GM21515 (cell line): ENCODE data around the gene RNF207.
A peak's percentile ranks its signal among the peaks of the same experiment; 100 is the strongest.

Experiments used
- ATAC-seq: cut with Tn5 transposase; IDR thresholded peaks from one replicate; pipeline ENCODE4 v1.9.1; 2021; ENCODE audit not compliant: unreplicated experiment

Gene RNF207

DNA sequence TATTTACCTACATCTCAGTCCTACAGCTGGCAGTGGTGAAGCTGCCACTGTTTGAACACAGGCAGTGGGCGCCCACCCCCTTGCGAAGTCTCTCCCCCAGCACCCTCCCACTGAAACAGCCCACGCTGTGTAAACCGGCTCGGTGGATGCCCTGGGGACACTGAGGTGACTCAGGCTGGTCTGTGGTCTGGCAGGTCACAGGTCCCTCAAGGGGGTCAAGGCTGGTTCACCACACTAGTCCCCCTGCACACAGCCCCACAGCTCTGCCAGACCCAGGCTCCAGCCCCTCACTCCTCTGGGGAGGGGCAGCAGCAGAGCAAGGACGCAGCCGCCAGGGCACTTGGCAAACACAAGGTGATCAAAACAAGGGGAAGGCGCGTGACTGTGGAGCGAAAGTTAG lies 33.4 kb upstream of the RNF207 start:
- ATAC-seq: no peak

DNA sequence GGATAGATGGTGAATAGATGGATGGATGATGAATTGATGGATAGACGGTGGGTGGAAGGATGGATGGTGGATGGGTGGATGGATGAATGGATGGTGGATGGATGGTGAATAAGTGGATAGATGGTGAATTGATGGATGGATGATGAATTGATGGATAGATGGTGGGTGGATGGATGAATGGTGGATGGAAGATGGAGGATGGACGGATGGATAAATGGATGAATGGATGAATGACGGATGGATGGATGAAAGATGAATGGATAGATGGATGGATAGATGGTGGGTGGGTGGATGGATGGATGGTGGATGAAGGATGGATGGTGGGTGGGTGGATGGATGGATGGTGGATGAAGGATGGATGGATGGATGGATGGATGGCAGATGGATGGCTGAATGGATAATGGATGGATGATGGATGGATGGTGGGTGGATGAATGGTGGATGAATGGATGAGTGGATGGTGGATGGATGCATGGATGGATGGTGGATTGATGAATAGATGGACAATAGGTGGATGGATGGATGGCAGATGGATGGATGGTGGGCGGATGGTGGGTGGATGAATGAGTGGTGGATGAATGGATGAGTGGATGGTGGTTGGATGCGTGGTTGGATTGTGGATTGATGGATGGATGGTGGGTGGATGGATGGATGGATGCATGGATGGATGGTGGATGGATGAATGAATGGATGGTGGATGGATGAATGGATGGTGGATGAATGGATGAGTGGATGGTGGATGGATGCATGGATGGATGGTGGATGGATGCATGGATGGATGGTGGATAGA lies 31.1 kb upstream of the RNF207 start:
- no peak for ATAC-seq

DNA sequence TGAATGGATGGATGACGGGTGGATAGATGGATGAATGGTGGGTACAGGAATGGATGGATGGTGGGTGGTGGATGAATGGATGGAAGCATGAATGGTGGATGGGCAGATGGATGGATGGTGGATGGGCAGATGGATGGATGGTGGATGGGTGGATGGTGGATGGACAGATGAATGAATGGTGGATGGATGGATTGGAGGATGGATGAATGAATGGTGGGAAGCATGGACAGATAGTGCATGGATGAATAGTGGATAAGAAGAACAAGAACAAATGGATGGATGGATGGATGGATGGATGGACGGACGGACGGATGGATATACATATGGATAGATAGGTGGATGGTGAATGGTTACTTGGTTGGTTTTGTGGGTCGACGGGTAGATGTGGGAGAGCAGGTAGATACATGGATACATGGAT lies 30.5 kb upstream of the RNF207 start:
- ATAC-seq: no peak

DNA sequence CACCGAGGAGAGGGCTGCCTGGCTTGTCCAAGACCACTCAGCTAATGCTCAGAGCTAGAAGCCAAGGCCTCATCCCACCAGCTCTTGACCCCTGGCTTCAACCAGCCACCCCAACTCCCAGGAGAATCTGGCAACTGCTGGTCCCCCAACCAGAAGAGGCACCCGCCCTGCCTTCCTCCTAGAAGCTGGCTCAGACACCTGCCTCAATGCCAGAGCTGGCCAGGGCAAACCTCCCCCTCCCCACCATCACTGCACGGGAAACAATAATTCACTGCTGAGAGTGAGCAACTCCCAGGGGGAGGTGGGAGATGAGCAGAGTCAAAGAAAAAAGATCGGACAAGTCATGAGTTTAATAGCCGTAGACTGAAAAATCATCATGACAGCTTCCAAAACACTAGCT lies 29.1 kb upstream of the RNF207 start:
- ATAC-seq: no peak

DNA sequence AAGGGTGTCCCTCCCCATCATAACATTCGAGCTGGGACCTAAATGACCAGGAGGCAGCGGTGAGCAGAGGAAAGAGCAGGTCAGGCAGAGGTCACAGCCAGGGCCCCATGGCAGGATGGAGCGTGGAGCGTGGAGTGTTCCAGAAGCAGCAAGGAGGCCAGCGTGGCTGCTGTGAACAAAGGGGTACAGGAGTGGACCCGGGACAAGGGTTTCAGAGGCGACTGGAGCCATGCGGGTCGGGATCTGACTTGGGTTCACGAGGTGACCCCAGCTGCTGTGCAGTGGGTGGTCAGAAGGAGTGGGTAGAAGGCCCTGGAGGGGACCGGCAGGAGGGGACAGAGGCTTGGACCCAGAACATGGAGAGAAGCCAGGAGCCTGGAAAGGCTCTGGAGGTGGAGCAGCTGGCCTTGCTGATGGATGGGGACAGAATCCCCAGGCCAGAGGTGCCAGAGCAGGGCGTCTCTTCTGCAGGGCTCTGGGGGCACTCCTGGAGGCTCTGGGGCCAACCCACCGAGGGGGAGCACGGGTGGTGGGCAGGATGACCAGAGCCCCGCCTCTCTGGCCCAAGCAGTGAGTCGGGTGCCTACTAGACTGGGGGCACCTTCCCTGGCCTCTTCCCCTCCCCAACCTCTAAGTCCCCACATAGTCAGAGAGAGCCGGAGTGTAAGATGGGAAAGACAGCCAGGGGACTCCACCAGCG lies 28.1 kb upstream of the RNF207 start:
- ATAC-seq: no peak

DNA sequence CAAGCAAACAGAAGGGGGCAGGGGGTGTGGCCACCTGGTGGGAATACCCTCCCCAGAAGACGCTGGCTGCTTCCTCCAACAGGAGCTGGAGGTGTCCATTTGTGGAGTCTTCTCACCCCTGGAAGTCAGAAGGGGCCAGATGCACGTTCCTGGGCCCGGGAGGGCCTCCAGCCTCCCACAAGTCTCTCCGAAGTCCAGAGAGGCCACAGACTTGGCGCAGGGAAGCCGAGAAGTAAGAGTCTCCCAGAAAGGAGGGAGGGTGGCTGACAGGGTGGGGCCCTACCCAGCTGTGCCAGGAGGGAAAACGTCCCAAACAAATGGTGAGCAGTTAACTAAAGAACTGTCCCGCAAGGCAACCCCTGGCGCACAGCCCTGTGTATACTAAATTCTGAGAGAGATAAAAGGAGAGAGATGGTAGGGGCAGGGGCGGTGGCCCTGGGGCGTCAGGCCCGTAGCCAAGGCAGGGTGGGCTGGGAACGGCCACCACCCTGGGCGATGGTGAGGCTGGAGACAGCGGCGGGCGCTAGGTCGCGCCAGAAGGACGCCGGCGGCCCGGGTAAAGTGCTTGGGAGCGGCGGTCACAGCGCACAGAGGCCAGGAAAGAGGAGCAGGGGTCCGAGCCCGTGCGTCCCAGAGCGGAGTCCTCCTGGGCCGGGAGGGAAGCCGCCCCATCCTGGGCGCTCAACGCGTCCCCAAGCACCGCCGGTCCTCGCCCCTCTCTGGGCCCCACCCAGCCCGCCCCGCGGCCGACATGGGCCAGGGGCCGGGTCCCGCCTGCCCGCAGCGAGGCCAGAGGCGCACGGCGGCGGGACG lies 27.0 kb upstream of the RNF207 start:
- ATAC-seq: no peak

DNA sequence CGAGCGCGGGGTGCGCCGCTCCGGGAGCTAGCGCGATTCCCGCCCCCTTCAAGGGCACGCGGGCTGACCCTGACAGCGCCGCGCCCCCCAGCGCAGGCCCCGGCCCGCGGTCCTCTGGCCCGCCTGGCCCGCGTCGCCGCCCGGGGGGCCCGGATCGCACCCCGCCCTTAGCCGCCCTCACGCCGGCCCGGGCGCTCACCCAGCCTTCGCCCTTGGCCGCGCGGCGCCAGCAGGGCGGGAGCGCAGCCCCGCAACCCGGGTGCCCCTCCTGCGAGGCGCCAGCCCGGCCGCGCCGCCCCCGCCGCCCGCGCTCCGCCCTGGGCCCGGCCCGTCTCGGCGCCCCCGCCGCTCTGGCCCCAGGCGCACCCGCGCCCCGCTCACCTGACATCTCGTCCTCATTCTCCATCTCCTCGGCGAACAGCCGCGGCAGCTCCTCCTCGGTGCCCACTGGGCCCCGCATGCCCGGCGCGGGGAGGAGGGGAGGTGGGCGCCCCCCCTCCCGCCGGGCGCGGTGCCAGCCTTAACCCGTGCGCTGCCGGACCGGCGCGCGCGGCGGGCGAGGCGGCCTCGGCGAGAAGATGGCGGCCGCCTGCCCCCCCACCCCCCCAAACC lies 26.2 kb upstream of the RNF207 start:
- no peak for ATAC-seq

DNA sequence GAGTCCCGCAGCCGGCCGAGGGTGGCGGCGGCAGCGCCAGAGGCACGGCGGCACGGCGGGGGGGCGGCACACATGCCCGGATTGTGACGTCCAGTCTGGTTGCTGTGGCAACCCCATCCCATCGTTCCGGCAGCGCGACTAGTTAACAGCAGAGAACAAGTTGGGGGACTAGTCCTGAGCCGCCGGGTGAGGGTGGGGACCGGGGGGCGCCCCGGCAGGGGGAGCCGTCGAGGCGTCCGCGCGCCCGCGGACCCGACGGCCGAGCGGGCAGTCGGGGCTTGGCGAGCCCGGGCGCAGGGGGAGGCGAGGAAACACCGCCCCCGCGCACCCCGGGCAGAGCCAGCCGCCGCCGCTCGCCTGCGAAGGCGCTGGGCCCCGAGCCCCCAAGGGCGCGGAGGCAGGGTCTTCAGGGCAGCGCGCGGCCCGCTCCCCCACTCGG lies 25.6 kb upstream of the RNF207 start, which contains the start of gene CHD5:
CHD5 (minus strand) TSS at position 54 of the 439 bp plus-strand sequence. CDS start 298 bp downstream, outside the sequence.
- ATAC-seq: no peak

DNA sequence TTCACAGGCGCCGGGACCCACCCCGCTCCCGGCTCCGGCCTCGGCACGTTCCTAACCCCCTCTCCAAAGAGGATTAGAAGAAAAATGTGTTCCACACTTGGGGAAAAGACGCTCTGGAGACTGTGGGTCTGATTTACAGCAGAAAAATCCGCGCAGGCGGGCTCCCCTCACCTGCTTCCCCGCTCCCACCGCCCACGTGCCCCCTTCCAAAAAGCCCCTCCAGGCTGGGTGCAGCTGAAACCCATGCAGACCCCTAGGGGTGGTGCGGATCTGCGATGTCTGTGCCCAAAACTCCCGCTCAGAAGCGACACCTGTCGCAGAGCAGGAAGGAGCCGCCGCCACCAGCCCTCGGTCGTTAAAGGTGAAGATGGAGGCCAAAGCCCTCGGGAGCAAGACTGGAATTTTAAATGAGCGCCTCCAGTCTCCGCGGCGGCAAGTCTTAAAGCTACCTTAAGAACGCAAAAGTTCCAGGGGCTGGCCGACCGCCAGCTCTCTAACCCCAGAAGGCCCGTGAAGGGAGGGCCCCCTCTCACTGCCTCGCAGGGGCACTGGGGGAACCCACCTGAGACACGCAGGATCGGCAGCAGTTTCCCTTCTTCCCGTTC lies 25.1 kb upstream of the RNF207 start:
- ATAC-seq: no peak

DNA sequence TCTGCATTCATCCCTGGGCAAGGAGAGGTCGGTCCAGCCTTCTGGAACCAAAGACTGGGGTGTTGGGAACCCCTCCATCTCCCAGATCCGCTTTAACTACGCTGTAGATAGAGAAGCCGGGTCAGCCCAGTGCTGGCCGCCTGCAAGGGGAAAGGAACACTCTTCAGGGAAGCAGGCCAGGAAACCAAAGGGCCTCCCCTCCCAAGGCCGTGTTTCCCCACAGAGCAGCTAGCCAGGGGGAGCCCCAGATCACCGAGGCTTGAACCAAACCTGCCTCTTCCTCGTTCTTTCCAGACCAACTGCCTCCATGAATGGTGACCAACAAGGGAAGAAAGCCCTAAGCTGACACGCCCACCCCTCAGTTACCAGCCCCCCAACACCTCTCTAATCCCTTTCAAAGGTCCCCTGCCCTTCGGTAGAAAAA lies 24.6 kb upstream of the RNF207 start:
- ATAC-seq: no peak

DNA sequence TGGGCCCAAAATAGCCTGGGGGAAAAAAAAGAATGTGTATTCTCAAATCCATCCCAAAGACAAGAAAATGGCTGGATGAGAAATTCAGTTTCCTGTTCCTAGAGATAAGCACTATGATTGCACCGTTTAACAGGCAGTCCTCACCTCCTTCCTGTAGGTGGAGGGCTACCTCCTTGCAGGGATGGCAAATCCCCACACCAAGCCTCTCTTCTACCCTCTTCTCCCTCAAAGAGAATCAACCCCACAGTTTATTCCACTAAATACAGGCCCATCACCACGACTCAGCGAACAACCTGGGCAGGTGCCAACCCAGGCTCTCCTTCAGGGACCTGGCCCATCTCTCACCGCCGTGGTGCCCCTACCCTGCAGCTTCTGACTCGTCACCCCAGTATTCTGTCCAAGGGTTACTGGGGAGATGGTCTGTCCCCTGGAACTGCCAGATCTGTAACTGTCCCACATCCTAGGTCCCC lies 22.4 kb upstream of the RNF207 start:
- no peak for ATAC-seq

DNA sequence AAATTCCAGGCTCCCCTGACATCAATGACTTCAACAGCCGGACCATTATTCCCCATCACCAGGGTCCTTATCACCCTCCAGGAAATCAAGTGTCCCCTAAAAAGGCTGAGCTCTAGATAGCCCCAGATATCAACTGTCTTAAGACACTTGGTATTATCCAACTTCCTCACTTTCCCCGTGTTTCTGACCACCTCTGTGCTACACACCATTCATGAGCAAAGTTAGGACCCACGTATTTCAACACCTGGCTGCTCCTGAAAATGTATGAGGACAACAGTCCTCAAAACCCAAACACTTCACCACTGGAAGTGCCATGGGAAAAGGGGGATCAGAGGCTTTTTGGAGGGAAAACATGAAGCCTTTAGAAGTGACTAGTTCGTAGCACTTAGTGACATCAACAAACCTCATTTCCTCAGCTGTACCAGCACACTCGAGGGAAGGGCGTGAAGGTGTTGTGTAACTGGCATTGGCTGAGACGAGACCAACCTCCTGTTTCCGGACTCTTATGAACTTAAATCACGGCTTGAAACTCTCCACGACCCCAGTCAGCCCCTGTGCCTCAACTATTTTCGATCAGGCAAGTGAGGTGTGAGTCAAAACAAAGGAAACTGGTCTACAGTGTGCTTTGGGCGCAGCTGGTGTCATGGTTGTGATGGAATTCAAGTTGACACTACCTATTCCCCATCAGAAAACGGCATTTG lies 21.7 kb upstream of the RNF207 start:
- no peak for ATAC-seq

DNA sequence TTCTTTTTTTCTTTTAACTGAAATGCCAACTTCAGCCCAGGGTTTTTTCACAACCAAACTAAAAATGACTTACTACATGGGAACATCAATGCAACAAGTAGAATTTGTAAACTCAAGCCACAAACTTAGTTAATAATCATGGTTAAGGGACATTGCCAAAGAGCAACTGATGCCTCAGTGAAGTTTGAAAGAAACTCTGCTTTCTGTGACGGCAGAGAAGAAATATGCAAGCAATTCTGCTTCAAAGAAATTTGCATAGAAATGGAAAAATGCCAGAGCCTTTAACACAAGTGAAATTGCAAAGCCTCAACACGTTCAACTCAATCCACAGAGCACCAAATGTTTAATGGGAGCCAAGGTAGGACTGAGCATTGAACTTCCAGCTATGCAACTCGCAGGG lies 20.8 kb upstream of the RNF207 start:
- ATAC-seq: no peak

DNA sequence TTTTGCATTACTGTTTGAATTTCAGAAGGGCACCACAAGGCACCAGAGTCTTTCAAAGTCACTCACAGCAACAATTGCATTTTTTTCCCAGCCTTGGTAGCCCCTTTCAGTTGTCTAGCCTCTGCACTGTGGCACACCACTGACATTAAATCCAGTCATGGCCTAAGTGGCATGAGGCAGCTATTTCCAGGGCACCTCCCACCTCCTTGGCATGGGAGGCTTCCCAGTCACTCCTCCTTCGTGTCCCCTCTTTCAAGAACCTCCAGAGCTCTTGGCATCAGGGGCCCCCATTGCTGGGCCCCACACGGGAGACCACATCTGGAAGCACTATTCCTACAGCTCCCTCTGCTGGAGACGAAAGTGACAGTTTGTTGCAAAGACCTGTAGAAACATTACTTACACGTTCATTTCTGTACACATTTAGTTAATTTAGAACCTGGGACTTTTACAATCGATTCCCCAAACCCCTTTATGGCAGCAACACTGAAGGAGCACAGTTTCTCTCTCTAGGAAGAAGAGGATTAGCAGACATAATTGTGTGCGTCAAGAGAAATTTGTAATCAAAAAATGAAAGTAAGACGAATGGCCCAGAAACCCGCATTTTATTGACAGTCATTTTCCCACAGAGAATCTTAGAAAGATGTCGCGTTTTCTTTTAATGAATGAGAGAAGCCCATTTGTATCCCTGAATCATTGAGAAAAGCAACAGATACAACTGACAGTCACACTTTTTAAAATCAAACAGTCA lies 20.1 kb upstream of the RNF207 start:
- no peak for ATAC-seq

DNA sequence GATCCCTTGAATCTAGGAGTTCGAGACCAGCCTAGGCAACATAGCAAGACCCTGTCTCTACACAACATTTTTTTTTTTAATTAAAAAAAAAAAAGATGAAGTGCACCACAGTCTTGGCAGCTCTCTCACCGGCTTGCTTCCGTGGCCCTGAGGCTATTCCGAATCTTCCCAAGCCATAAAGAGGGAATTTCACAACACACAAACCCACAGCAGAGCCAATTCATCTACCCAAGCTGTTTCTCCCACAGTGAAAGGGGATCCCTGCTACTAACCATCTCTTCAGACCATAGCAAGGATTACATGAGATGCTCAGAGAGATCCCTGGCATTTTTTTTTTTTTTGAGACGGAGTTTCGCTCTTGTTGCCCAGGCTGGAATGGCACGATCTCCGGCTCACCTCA lies 17.5 kb upstream of the RNF207 start:
- ATAC-seq: no peak

DNA sequence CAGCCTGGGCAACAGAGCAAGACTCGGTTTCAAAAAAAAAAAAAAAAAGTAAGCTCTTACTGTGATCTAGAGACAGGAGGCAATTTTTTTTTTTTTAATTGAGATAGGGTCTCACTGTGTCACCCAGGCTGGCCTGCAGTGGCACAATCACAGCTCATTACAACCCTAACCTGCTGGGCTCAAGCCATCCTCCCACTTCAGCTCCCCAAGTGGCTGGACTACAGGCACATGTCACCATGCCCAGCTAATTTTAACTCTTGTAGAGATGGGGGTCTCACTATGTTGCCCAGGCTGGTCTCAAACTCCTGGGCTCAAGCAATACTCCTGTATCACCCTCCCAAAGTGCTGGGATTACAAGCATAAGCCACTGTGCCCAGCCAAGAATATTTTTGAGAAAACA lies 14.0 kb upstream of the RNF207 start:
- ATAC-seq: no peak

DNA sequence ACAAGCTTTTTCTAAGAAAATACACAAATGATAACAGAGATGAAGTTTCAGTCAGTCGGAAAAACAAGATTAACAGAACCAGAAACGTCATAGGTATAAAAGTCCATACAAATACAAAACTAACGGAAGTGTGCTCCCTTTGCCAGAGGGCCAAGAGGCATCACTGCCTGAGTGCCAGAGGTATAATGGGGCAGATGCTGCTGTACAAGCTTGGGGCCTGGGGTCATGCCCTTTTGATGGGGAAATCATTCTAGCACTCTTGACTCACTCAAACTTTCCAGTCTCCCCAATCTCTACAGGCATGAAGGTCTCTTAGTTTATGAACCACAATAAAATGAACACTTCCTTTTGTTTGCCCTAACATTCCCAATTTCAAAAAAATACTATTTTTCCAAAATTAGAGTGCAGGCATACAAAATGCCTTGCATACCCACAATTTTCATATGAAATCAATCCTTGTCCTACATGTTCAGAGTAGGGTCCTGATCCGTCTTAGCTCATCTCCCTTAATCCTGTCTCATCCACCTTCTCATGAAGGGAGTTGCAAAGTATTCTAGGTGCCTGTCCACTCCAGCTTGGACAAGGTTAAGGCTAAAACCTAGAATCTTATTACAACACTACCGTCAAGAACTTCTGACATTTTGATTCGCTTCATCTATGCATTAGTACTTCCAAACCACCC lies 8.0 kb upstream of the RNF207 start:
- ATAC-seq: no peak

DNA sequence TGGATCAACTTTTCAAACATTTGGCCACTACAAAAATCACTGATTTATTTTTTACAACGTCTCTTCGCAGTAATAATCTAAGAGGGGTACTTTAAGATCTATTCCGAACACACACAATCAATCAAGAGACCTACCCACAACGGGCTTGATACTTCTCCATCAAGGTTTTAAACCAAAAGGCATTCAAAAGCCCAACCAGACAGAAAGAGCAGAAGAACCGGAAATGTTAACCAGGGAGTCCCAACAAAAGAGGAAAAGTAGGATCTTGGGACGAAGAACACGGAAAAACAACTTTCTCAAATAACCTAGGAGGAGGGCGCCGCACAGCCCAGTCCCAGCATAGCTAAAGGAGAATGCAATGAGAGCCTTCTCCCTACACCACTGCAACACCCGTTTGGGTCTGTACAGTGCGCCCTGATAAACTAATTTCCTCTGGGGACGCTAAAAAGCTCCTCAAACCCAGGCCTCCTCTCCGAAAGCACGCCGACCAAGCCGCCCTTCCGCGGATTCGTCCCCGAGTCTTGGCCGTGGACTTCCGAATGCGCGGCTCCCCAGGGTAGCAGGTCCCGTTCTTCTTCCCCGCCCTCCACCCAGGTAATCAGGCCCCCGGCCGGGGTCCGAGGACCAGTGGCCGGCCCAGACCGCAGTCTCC lies 7.1 kb upstream of the RNF207 start:
- ATAC-seq: peak; percentile 22
